Brain microvascular endothelial cell (primary cell): ENCODE measurements around the gene SDHB.

ENCODE experiments used
- DNase-seq: peaks from one replicate; pipeline ENCODE4 v3.0.0-alpha.2; 2020
- H3K27ac ChIP-seq: fragments of 250-450 bp; sonication (Bioruptor Pico); 2 replicates; pipeline ENCODE4 v1.5.1; 2020; ENCODE audit warnings: mild to moderate bottlenecking, moderate library complexity
- H3K27me3 ChIP-seq: fragments of 250-450 bp; sonication (Bioruptor Pico); replicated peaks from 2 replicates; pipeline ENCODE4 v1.5.1; 2020; ENCODE audit warnings: mild to moderate bottlenecking
- H3K36me3 ChIP-seq: fragments of 250-450 bp; sonication (Bioruptor Pico); replicated peaks from 2 replicates; pipeline ENCODE4 v1.5.1; 2020; ENCODE audit warnings: mild to moderate bottlenecking
- H3K4me3 ChIP-seq: 2 replicates; pipeline ENCODE4 v1.5.1; 2011; ENCODE audit warnings: low read depth, mild to moderate bottlenecking, control low read depth, low read length, moderate library complexity
- in situ Hi-C: cut with HindIII; loops from 2 replicates; pipeline ENCODE4 v1.10.0; 2017; ENCODE audit warnings: low sequenced_read_pairs, low pct_ligation_motif_present
- TF ChIP-seq, protein P1 (sequence below): IDR thresholded peaks from 2 replicates; pipeline ENCODE4 v1.5.1; 2011; ENCODE audit warnings: low read depth, mild to moderate bottlenecking, moderate library complexity, low read length, control low read depth, inconsistent platforms; ENCODE audit errors: missing control alignments

SDHB gene

DNA sequence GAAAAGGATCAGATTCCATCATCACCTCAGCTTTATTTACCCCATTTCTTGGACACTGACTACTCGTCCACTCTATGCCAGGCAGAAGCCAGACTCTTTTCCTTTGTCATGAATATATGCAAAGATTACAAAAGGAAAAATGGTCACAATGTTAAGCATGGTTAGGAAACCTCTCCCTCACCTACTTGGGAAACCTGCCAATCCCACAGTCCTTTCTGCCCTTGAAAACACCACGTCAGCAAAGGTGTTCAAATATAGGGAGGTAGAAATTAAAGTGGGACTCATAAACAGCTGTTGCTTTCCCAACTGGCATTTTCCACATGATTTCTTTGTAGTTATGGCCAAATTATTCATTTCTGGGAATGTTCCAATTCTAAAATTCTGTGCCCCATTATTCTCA is 25.9 kb downstream of the SDHB start:
- DNase-seq: no peak
- no peaks in the 10 kb centered on the region for H3K27me3 ChIP-seq
- no peak overlapping the region for H3K4me3 ChIP-seq
- H3K27ac ChIP-seq: no peak overlapping the region
- TF ChIP-seq, protein P1, sequence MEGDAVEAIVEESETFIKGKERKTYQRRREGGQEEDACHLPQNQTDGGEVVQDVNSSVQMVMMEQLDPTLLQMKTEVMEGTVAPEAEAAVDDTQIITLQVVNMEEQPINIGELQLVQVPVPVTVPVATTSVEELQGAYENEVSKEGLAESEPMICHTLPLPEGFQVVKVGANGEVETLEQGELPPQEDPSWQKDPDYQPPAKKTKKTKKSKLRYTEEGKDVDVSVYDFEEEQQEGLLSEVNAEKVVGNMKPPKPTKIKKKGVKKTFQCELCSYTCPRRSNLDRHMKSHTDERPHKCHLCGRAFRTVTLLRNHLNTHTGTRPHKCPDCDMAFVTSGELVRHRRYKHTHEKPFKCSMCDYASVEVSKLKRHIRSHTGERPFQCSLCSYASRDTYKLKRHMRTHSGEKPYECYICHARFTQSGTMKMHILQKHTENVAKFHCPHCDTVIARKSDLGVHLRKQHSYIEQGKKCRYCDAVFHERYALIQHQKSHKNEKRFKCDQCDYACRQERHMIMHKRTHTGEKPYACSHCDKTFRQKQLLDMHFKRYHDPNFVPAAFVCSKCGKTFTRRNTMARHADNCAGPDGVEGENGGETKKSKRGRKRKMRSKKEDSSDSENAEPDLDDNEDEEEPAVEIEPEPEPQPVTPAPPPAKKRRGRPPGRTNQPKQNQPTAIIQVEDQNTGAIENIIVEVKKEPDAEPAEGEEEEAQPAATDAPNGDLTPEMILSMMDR: no peak
- peaks cover 53% of the 10 kb centered on the region for H3K36me3 ChIP-seq
- in situ Hi-C loops: no loop called here

DNA sequence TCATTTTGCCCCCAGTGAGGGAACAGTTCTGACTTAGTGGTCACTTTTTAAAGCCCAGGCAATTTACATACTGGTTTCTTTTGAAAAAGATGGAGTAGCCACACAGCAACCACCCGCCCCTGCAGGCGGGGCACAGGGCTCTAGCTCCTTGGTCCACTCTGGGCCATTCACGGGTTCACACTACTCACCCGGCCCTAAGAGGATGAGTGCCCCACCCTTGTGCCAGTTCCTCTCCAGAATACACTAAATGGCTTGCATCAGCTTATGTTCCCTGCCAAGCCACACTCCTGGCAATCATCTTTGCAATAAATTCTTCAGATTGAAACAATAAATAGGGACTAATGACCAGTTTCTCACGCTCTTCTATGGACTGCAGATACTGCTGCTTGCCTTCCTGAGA is 26.4 kb downstream of the SDHB start:
- no peak overlapping the region for H3K27ac ChIP-seq
- no peak for DNase-seq
- TF ChIP-seq, protein P1: no peak
- peaks cover 53% of the 10 kb centered on the region for H3K36me3 ChIP-seq
- in situ Hi-C loops: no loop called here
- no peak overlapping the region for H3K4me3 ChIP-seq
- H3K27me3 ChIP-seq: no peaks in the 10 kb centered on the region

DNA sequence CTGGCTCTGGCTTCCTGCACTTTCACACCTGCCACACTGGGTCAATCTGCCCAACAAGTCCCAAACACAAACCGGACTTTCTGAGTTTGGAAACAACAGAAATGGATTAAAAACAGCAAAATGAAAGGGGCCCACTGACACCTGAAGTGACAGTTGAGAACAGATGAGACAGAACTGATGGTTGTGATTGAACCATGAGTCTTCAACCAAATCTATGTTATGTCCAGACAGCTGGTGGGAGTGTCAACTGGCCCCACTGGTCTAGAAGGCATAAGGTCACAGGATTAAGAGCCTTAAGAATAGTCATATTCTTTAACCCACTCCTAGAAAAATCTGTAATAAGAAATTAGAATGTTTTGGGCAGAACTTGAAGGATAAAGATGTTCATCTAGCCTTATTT is 29.1 kb downstream of the SDHB start:
- no peak for DNase-seq
- no peaks in the 10 kb centered on the region for H3K27me3 ChIP-seq
- H3K4me3 ChIP-seq: no peak overlapping the region
- H3K27ac ChIP-seq: no peak overlapping the region
- in situ Hi-C loops: no loop called here
- H3K36me3 ChIP-seq: peaks cover 79% of the 10 kb centered on the region
- TF ChIP-seq, protein P1: no peak

DNA sequence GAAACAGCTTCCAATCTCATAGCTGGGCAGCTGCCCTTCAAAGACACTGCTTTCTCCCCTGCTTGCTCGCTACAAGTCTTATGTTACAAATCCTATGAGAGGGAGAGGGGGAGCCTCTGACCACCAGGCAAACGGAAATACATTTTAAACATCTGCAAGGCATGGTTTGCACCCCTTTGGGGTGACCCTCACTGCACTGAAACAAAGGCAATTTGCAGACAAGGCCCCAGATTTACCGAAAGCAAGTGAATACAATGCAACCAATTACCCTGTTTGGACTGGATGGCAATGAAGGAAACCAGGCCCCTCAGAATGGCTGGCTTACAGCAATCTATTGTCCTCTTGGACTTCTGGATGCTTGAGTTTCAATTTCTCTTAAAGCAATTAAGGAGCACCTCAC is 30.3 kb downstream of the SDHB start:
- TF ChIP-seq, protein P1: no peak
- Histone ChIP-seq H3K4me3 (no peak overlapping the region), H3K36me3 (peaks cover 86% of the 10 kb centered on the region), H3K27ac (no peak overlapping the region), H3K27me3 (no peaks in the 10 kb centered on the region)
- in situ Hi-C loops: no loop called here
- no peak for DNase-seq

DNA sequence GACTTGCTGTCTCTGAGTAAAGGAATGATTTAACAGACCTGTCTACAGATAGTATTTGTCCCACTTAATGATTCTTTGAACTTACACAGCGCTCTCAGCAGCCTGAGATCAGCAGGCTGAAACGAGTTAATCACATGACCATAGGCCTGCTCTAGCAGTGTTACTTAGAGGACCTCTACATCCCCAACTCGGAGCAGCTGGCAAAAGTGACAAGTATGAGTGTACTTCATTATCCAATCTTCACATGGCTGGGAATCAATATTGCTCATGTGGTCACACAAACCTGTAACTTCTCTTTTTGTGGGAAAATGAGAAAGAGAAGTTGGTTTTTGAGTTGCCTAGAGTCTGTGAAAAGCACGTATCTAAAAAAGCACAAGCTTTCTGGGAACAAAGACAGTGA is 30.7 kb downstream of the SDHB start:
- in situ Hi-C loops: no loop called here
- no peak overlapping the region for H3K27ac ChIP-seq
- H3K36me3 ChIP-seq: peaks cover 85% of the 10 kb centered on the region
- H3K27me3 ChIP-seq: no peaks in the 10 kb centered on the region
- no peak for DNase-seq
- no peak overlapping the region for H3K4me3 ChIP-seq
- TF ChIP-seq, protein P1: no peak

DNA sequence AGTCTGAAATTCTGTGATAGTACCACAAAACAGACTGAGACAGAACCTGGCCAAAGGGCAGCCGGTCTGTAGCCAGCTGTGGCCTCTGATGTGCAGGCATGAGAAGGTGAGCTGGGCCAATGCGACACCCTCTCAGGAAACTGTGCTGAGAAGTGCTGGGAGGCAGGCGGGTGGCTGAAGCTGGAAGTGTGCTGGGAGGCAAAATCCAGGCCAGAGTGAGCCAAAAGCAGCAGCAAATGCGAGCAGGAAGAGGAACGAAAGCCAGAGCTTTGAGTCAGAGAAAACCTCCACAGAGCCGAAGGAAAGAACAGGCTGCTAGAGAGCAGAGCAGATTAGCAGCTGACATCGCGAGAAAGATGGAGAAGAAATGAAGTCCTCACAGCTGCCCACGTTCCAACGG is 31.9 kb downstream of the SDHB start:
- Histone ChIP-seq H3K27ac (no peak overlapping the region), H3K36me3 (peaks cover 77% of the 10 kb centered on the region), H3K27me3 (no peaks in the 10 kb centered on the region), H3K4me3 (no peak overlapping the region)
- no peak for DNase-seq
- in situ Hi-C loops: no loop called here
- TF ChIP-seq, protein P1: no peak
